Inflammatory macrophage (primary cell): ENCODE measurements around the gene BAIAP2.
A peak's percentile ranks its signal among the peaks of the same experiment; 100 is the strongest.

ENCODE experiments used
- DNase-seq, 2 donors: peaks; one replicate each; pipeline ENCODE4 v3.0.0-alpha.2; 2020 to 2022

Gene BAIAP2

GRCh38 chr17:81091774-81092517 is 57.0 kb downstream of the BAIAP2 start:
- no peak for DNase-seq

GRCh38 chr17:81092518-81093095 is 57.7 kb downstream of the BAIAP2 start:
- no peak for DNase-seq

- no peak for DNase-seq
These were observed 58.9 kb downstream of the BAIAP2 start for GRCh38 chr17:81093619-81094508.

GRCh38 chr17:81094509-81095382 is 59.8 kb downstream of the BAIAP2 start:
- peak; percentile 65 to 91 for DNase-seq

- no peak for DNase-seq
These were observed 60.4 kb downstream of the BAIAP2 start for GRCh38 chr17:81095383-81095762.

- no peak for DNase-seq
These were observed 61.8 kb downstream of the BAIAP2 start for GRCh38 chr17:81096741-81097133.

- peak; percentile 61 to 85 for DNase-seq
These were observed 62.4 kb downstream of the BAIAP2 start for GRCh38 chr17:81097134-81097942.

- DNase-seq = peak; percentile 93 to 97
These were observed 63.0 kb downstream of the BAIAP2 start for GRCh38 chr17:81097943-81098308.

GRCh38 chr17:81099888-81100287 is 64.9 kb downstream of the BAIAP2 start:
- DNase-seq = no peak

GRCh38 chr17:81100668-81101067 is 65.7 kb downstream of the BAIAP2 start:
- no peak for DNase-seq

- DNase-seq = peak; percentile 88 to 89
These were observed 66.8 kb downstream of the BAIAP2 start for GRCh38 chr17:81101614-81102306.

- DNase-seq = peak; percentile 14 to 20
These were observed 67.4 kb downstream of the BAIAP2 start for GRCh38 chr17:81102352-81102751.

GRCh38 chr17:81102869-81103268 is 67.9 kb downstream of the BAIAP2 start:
- no peak for DNase-seq

- DNase-seq = no peak
These were observed 68.4 kb downstream of the BAIAP2 start for GRCh38 chr17:81103379-81103778.

- DNase-seq = no peak
These were observed 71.8 kb downstream of the BAIAP2 start for GRCh38 chr17:81106716-81107115.

- DNase-seq = no peak
These were observed 73.3 kb downstream of the BAIAP2 start for GRCh38 chr17:81108220-81108619.

- no peak for DNase-seq
These were observed 75.0 kb downstream of the BAIAP2 start for GRCh38 chr17:81109957-81110356.

- no peak for DNase-seq
These were observed 75.6 kb downstream of the BAIAP2 start for GRCh38 chr17:81110488-81111040.

GRCh38 chr17:81111066-81111465 is 76.1 kb downstream of the BAIAP2 start:
- DNase-seq = no peak

- DNase-seq = no peak
These were observed 77.5 kb downstream of the BAIAP2 start for GRCh38 chr17:81112450-81112849.
